PC-9 (cell line): ENCODE data around the gene HPS1. TPM values are rescaled to one million over a fixed set of nuclear protein-coding genes. Genes with fewer than 3 reads are reported as not detected.

Source experiments
- BruUV-seq: library from RNA; stranded (reverse); fragments of 400-500 nt; replicated peaks from 2 replicates; lab custom pipeline; 2021; lab: Mats Ljungman, UMichigan
- CTCF ChIA-PET: fragments of 300-600 bp; sonication (Branson Sonifier 250); formaldehyde crosslinking; loops from one replicate; lab custom pipeline; 2022; ENCODE audit warnings: antibody characterized with exemption; lab: Charles Lee
- POLR2A ChIA-PET: fragments of 300-600 bp; sonication (Branson Sonifier 250); formaldehyde crosslinking; loops from one replicate; lab custom pipeline; 2022; ENCODE audit warnings: antibody characterized with exemption; ENCODE audit not compliant: unreplicated experiment; lab: Charles Lee
- DNase-seq, 2 experiments: peaks; one replicate each; pipeline versions ENCODE4 v3.0.0 to v3.0.0-alpha.2; 2015 to 2022; ENCODE audit warnings: mixed read lengths in 1 of 2
- H2AFZ ChIP-seq: fragments of 200-600 bp; sonication (generic); 2 replicates; pipeline ENCODE4 v1.8.1; 2017; ENCODE audit warnings: antibody characterized with exemption
- H3F3A ChIP-seq: fragments of 200-600 bp; sonication (generic); 2 replicates; pipeline ENCODE4 v1.8.1; 2017; ENCODE audit warnings: antibody characterized with exemption, mild to moderate bottlenecking, low read depth; ENCODE audit not compliant: insufficient read depth
- H3K27ac ChIP-seq: fragments of 200-600 bp; sonication (generic); 2 replicates; pipeline ENCODE4 v1.6.1; 2016; ENCODE audit warnings: mixed run types
- H3K27me3 ChIP-seq: fragments of 200-600 bp; sonication (generic); 2 replicates; pipeline ENCODE4 v1.6.1; 2016; ENCODE audit warnings: low read depth, mixed run types; ENCODE audit not compliant: insufficient read depth
- H3K36me3 ChIP-seq: fragments of 200-600 bp; sonication (generic); 2 replicates; pipeline ENCODE4 v1.6.1; 2016; ENCODE audit warnings: low read depth, mixed run types
- H3K4me1 ChIP-seq: fragments of 200-600 bp; sonication (generic); replicated peaks from 2 replicates; pipeline ENCODE4 v1.6.1; 2016; ENCODE audit warnings: mixed run types; ENCODE audit not compliant: insufficient read depth
- H3K4me2 ChIP-seq: fragments of 200-600 bp; sonication (generic); 2 replicates; pipeline ENCODE4 v1.6.1; 2017; ENCODE audit warnings: mixed run types
- H3K4me3 ChIP-seq: fragments of 200-600 bp; sonication (generic); 2 replicates; pipeline ENCODE4 v1.6.1; 2016; ENCODE audit warnings: mixed run types
- H3K79me2 ChIP-seq: fragments of 200-600 bp; sonication (generic); 2 replicates; pipeline ENCODE4 v1.6.1; 2017; ENCODE audit warnings: low read depth, mixed run types
- H3K9me2 ChIP-seq: fragments of 200-600 bp; sonication (generic); 2 replicates; pipeline ENCODE4 v1.8.1; 2017; ENCODE audit warnings: mild to moderate bottlenecking; ENCODE audit not compliant: insufficient read depth
- H3K9me3 ChIP-seq: fragments of 200-600 bp; sonication (generic); 2 replicates; pipeline ENCODE4 v1.8.1; 2016; ENCODE audit warnings: low read depth; ENCODE audit not compliant: insufficient read depth
- H4K20me1 ChIP-seq: fragments of 200-600 bp; sonication (generic); 2 replicates; pipeline ENCODE4 v1.8.1; 2017; ENCODE audit not compliant: insufficient read depth
- CTCF ChIP-seq: fragments of 200-600 bp; sonication (generic); conservative IDR thresholded peaks from 2 replicates; pipeline ENCODE4 v1.6.1; 2017; ENCODE audit warnings: mixed run types, antibody characterized with exemption, mild to moderate bottlenecking, moderate library complexity
- EZH2 ChIP-seq: fragments of 200-600 bp; sonication (generic); IDR thresholded peaks from 2 replicates; pipeline ENCODE4 v1.8.0; 2017; ENCODE audit warnings: antibody characterized with exemption, low read depth
- intact Hi-C: fragments of 100-400 bp; cut with micrococcal nuclease; formaldehyde crosslinking; loops from one replicate; pipeline ENCODE4 v1.10.0; 2022; ENCODE audit not compliant: unreplicated experiment
- total RNA-seq: library from RNA; stranded (reverse); gene quantifications from 2 replicates; pipeline ENCODE4 v1.2.3, GENCODE V29; 2021

Gene HPS1
- total RNA-seq, 1 experiment from 2014 or later, result 43.2 TPM

DNA sequence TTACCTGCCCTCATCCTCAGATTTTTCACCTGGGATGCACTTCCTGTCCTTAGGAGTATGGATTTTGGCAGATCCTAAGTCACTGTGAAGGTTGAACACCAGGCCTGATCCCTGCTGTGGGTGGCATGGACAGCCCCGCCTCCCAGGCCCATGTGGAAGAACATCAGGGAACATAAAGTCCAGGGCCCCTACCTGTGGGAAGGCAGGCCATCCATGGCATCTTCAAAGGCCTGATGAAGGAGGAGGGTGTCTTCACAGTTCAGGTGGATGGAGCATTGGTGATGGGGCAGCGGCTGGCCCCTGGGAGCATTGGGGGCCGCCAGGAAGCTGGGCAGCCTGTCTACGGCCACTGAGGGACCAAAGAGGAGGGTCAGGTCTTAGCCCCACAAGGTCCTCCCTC, 56.3 kb downstream of the HPS1 start:
- H3F3A ChIP-seq, result no peaks in the 10 kb centered on the region
- H4K20me1 ChIP-seq, result no peaks in the 10 kb centered on the region
- no peak overlapping the region for H3K27ac ChIP-seq
- H3K27me3 ChIP-seq, result no peaks in the 10 kb centered on the region
- no TSS peak for BruUV-seq
- ChIA-PET CTCF (no interaction called here), POLR2A (no interaction called here)
- no peak overlapping the region for H2AFZ ChIP-seq
- no peak overlapping the region for H3K4me3 ChIP-seq
- no peak for TF ChIP-seq EZH2
- TF ChIP-seq CTCF, result no peak
- H3K4me2 ChIP-seq, result no peak overlapping the region
- intact Hi-C loops, result no loop called here
- DNase-seq, result no peak
- no peaks in the 10 kb centered on the region for H3K4me1 ChIP-seq
- no peaks in the 10 kb centered on the region for H3K9me3 ChIP-seq
- no peaks in the 10 kb centered on the region for H3K36me3 ChIP-seq
- no peaks in the 10 kb centered on the region for H3K79me2 ChIP-seq
- H3K9me2 ChIP-seq, result no peaks in the 10 kb centered on the region

- BruUV-seq, result no TSS peak
- Histone ChIP-seq H3K4me3 (no peak overlapping the region), H3F3A (no peaks in the 10 kb centered on the region), H3K79me2 (no peaks in the 10 kb centered on the region), H3K36me3 (no peaks in the 10 kb centered on the region), H3K27me3 (no peaks in the 10 kb centered on the region), H3K27ac (no peak overlapping the region), H3K9me3 (no peaks in the 10 kb centered on the region), H3K9me2 (no peaks in the 10 kb centered on the region), H4K20me1 (no peaks in the 10 kb centered on the region), H3K4me1 (no peaks in the 10 kb centered on the region), H3K4me2 (no peak overlapping the region), H2AFZ (no peak overlapping the region)
- CTCF ChIA-PET, result no interaction called here
- POLR2A ChIA-PET, result no interaction called here
- intact Hi-C loops, result no loop called here
- no peak for TF ChIP-seq CTCF
- no peak for TF ChIP-seq EZH2
- DNase-seq, result no peak
Observed at GRCh38 chr10:98389398-98389797, 57.3 kb downstream of the HPS1 start.

DNA sequence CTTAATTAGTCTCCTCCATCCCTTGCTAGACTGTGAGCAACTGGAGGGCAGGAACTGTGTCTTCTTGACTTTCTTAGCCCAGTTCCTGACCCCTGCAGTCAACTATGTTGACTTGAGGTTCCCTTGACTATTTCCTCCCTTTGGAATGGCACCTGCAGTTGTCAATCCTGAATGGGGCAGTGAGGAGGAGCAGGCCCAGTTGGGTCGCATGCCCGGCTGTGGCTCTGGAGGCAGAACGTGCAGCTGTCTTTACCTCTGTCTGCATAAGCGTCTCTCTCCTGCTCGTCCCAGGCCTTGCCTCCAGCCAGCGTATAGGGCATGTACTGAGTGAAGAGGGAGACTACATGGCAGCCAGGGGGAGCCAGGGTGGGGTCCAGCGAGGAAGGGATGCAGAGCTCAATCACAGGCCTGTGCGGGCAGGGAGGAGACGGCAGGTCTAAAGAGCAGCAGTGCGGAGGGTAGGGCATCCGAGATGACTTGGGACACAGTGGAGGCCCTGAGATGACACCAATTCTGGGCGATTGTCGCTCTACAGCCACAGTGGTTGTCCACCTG, 58.6 kb downstream of the HPS1 start:
- POLR2A ChIA-PET, result no interaction called here
- TF ChIP-seq EZH2 (no peak), CTCF (no peak)
- Histone ChIP-seq H4K20me1 (no peaks in the 10 kb centered on the region), H3K4me3 (no peak overlapping the region), H3K9me3 (no peaks in the 10 kb centered on the region), H3K4me2 (no peak overlapping the region), H3K4me1 (peaks cover 7% of the 10 kb centered on the region), H3K27me3 (no peaks in the 10 kb centered on the region), H3K79me2 (no peaks in the 10 kb centered on the region), H3K36me3 (no peaks in the 10 kb centered on the region), H3K27ac (no peak overlapping the region), H3K9me2 (no peaks in the 10 kb centered on the region), H2AFZ (no peak overlapping the region), H3F3A (no peaks in the 10 kb centered on the region; the same call in 1 of the 2 replicates)
- no peak for DNase-seq
- CTCF ChIA-PET, result no interaction called here
- no TSS peak for BruUV-seq
- intact Hi-C loops, result no loop called here
